K562 (cell line): ENCODE measurements around the gene SET. TPM values are rescaled to one million over a fixed set of nuclear protein-coding genes. Genes with fewer than 3 reads are reported as not detected.

Experiments used
- BDP1 ChIP-seq: IDR thresholded peaks from 3 replicates; pipeline ENCODE4 v1.6.1; 2011; ENCODE audit not compliant: insufficient read length, insufficient read depth
- BMI1 ChIP-seq: fragments of 150-350 bp; IDR thresholded peaks from 2 replicates; pipeline ENCODE4 v1.6.1; 2014; ENCODE audit warnings: low read length
- CC2D1A ChIP-seq: fragments of 450-650 bp; IDR thresholded peaks from 2 replicates; pipeline ENCODE4 v1.6.1; 2017; ENCODE audit warnings: mild to moderate bottlenecking
- FOXA1 ChIP-seq: fragments of 450-650 bp; IDR thresholded peaks from 2 replicates; pipeline ENCODE4 v1.6.1; 2016; ENCODE audit warnings: mild to moderate bottlenecking, borderline replicate concordance
- GATA2 ChIP-seq: sonication (generic); formaldehyde crosslinking; IDR thresholded peaks from 2 replicates; pipeline ENCODE4 v1.4.0; 2020; ENCODE audit warnings: mild to moderate bottlenecking, missing genetic modification reagents
- GTF2B ChIP-seq: IDR thresholded peaks from 2 replicates; pipeline ENCODE4 v1.6.1; 2011; ENCODE audit not compliant: insufficient read length; ENCODE audit errors: extremely low read depth
- HMGXB4 ChIP-seq: sonication (generic); formaldehyde crosslinking; IDR thresholded peaks from 2 replicates; pipeline ENCODE4 v1.8.1; 2023; ENCODE audit warnings: mild to moderate bottlenecking, missing genetic modification reagents
- KDM4B ChIP-seq, 2 experiments: fragments of 450-650 bp in 1 of 2; sonication (generic) in 1 of 2; IDR thresholded peaks; 2 replicates each; pipeline ENCODE4 v1.6.1; 2016 to 2017; ENCODE audit warnings: borderline replicate concordance in 2 of 2, antibody characterized with exemption in 1 of 2, low read depth in 1 of 2, mild to moderate bottlenecking in 1 of 2
- MEF2A ChIP-seq: IDR thresholded peaks from 2 replicates; pipeline ENCODE4 v1.6.1; 2011; ENCODE audit warnings: low read depth, mild to moderate bottlenecking, low read length, moderate library complexity; ENCODE audit not compliant: control insufficient read depth
- MEF2D ChIP-seq: conservative IDR thresholded peaks from 2 replicates; pipeline ENCODE4 v1.6.1; 2016; ENCODE audit warnings: low read depth, missing genetic modification characterization, missing compliant biosample characterization
- PRDM10 ChIP-seq: fragments of 450-650 bp; IDR thresholded peaks from 2 replicates; pipeline ENCODE4 v1.6.1; 2018; ENCODE audit not compliant: partially characterized antibody
- PTBP1 ChIP-seq: fragments of 200-400 bp; formaldehyde crosslinking; IDR thresholded peaks from 2 replicates; pipeline ENCODE4 v1.6.1; 2017; ENCODE audit warnings: low read depth, low read length
- SLC30A9 ChIP-seq: fragments of 250-450 bp; sonication (Bioruptor Pico); IDR thresholded peaks from 2 replicates; pipeline ENCODE4 v1.8.0; 2022; ENCODE audit warnings: mild to moderate bottlenecking, moderate library complexity
- TAL1 ChIP-seq: fragments of 450-650 bp; IDR thresholded peaks from 2 replicates; pipeline ENCODE4 v1.6.1; 2016; ENCODE audit warnings: mild to moderate bottlenecking
- TBP ChIP-seq: optimal IDR thresholded peaks from 2 replicates; pipeline ENCODE3; 2011; ENCODE audit warnings: low read depth, low read length, improper control_type of control experiment
- U2AF2 ChIP-seq: fragments of 200-400 bp; formaldehyde crosslinking; optimal IDR thresholded peaks from 2 replicates; pipeline ENCODE3; 2017; ENCODE audit warnings: low read depth, mild to moderate bottlenecking, low read length
- ZBTB1 ChIP-seq: sonication (generic); formaldehyde crosslinking; IDR thresholded peaks from 2 replicates; pipeline ENCODE4 v1.8.1; 2023; ENCODE audit warnings: missing genetic modification reagents, low read depth, mild to moderate bottlenecking, borderline replicate concordance
- ZBTB7A ChIP-seq: IDR thresholded peaks from 2 replicates; pipeline ENCODE4 v1.6.1; 2011; ENCODE audit warnings: low read depth, mild to moderate bottlenecking, low read length, moderate library complexity, borderline replicate concordance; ENCODE audit not compliant: control insufficient read depth
- ZNF512 ChIP-seq: IDR thresholded peaks from 2 replicates; pipeline ENCODE4 v1.6.1; 2016; ENCODE audit warnings: missing genetic modification characterization, missing compliant biosample characterization
- ZNF707 ChIP-seq: fragments of 250-450 bp; sonication (Bioruptor Pico); conservative IDR thresholded peaks from 2 replicates; pipeline ENCODE4 v1.8.0; 2022; ENCODE audit warnings: inconsistent platforms, mild to moderate bottlenecking, moderate library complexity
- polyA plus RNA-seq, 8 experiments: library from polyadenylated mRNA; depleted of rRNA in 4 of 8; stranded (reverse) in 5 of 8; unstranded in 3 of 8; fragments of >200 nt; fragmentation: Nextera tagmentation in 2 of 8; fragmentation: Illumina TruSeq in 1 of 8; extraction: Ambion mirVana in 2 of 8; extraction: Trizol in 1 of 8; gene quantifications; 2 replicates each; pipeline versions ENCODE4 v1.2.1 to v1.2.3, GENCODE V29; 2011 to 2014; ENCODE audit warnings: inconsistent platforms in 1 of 8, missing spikeins in 1 of 8
- total RNA-seq, 7 experiments: library from RNA; depleted of rRNA in 6 of 7; stranded (reverse); fragments of >200 nt in 6 of 7; fragmentation: Illumina TruSeq in 2 of 7; extraction: Trizol in 2 of 7; gene quantifications; 2 replicates each; pipeline versions ENCODE4 v1.2.1 to v1.2.3, GENCODE V29; 2011 to 2021; ENCODE audit warnings: low replicate concordance in 1 of 7

The SET gene
- total and polyA plus RNA-seq, 9 of the 15 experiments (the other 6 are each of a cell fraction or from before 2014, with no cell fraction given): 404 to 1,447 (median 907) TPM

- TF ChIP-seq GTF2B (no peak), HMGXB4 (no peak), MEF2A (no peak), MEF2D (tag) (no peak), BMI1 (no peak), KDM4B (IDR thresholded peaks at IDR 0.05; ENCODE audit: borderline replicate concordance in 2 of 2, low read depth in 1 of 2) (0 out of 4 replicates have a peak, but pooled peaks of 1 of the 2 experiments have one; percentile 12), FOXA1 (no peak), CC2D1A (0 out of 2 replicates have a peak, but pooled peaks have one; percentile 21), U2AF2 (no peak), GATA2 (CRISPR knock-in tag) (no peak), TBP (no peak), ZNF707 (CRISPR knock-in tag) (no peak), BDP1 (no peak), PTBP1 (no peak), ZNF512 (tag) (no peak), PRDM10 (no peak), ZBTB1 (no peak), SLC30A9 (CRISPR knock-in tag) (no peak), TAL1 (no peak), ZBTB7A (no peak; the same call in 1 of the 2 replicates)
These were observed 1.0 kb downstream of the SET start (continued) for GRCh38 chr9:128689820-128690683.
